Neural cell (in vitro differentiated cells): Measurements from ENCODE around the gene SH3RF3. TPM values are rescaled to one million over a fixed set of nuclear protein-coding genes. Genes with fewer than 3 reads are reported as not detected.
A peak's percentile ranks its signal among the peaks of the same experiment; 100 is the strongest.

Source experiments
- H2AFZ ChIP-seq: fragments of 200-600, 300-800 bp; sonication (generic), shearing (Covaris generic); 2 replicates; pipeline ENCODE4 v1.6.0; 2014; ENCODE audit warnings: low read depth, mild to moderate bottlenecking, antibody characterized with exemption, low read length, moderate library complexity
- H3F3A ChIP-seq: fragments of 200-600 bp; shearing (Covaris generic); 2 replicates; pipeline ENCODE4 v1.6.1; 2016; ENCODE audit warnings: mild to moderate bottlenecking, moderate library complexity, mixed read lengths, antibody characterized with exemption, low read length; ENCODE audit not compliant: insufficient read depth, poor library complexity, severe bottlenecking
- H3K27ac ChIP-seq: fragments of 200-600, 300-800 bp; sonication (generic), shearing (Covaris generic); 2 replicates; pipeline ENCODE4 v1.5.1; 2014; ENCODE audit warnings: mild to moderate bottlenecking, low read length, moderate library complexity
- H3K27me3 ChIP-seq: fragments of 300-800, 200-600 bp; sonication (generic), shearing (Covaris generic); 2 replicates; pipeline ENCODE4 v1.6.0; 2014; ENCODE audit warnings: mild to moderate bottlenecking, low read depth, low read length, moderate library complexity; ENCODE audit not compliant: insufficient read depth
- H3K36me3 ChIP-seq: fragments of 300-800, 200-600 bp; sonication (generic), shearing (Covaris generic); 2 replicates; pipeline ENCODE4 v1.5.1; 2014; ENCODE audit warnings: mild to moderate bottlenecking, antibody characterized with exemption, low read length, moderate library complexity; ENCODE audit not compliant: insufficient read depth
- H3K4me2 ChIP-seq: fragments of 300-800, 200-600 bp; sonication (generic), shearing (Covaris generic); 2 replicates; pipeline ENCODE4 v1.6.0; 2014; ENCODE audit warnings: mild to moderate bottlenecking, low read length
- H3K4me3 ChIP-seq: fragments of 300-800, 200-600 bp; sonication (generic), shearing (Covaris generic); 2 replicates; pipeline ENCODE4 v1.5.1; 2014; ENCODE audit warnings: mild to moderate bottlenecking, low read length, moderate library complexity
- H3K79me2 ChIP-seq: fragments of 200-600 bp; shearing (Covaris generic); replicated peaks from 2 replicates; pipeline ENCODE4 v1.6.0; 2014; ENCODE audit warnings: mild to moderate bottlenecking, low read length, moderate library complexity; ENCODE audit not compliant: insufficient read depth
- H3K9ac ChIP-seq: fragments of 300-800, 200-600 bp; sonication (generic), shearing (Covaris generic); 2 replicates; pipeline ENCODE4 v1.6.1; 2016; ENCODE audit warnings: mild to moderate bottlenecking, low read length, mixed read lengths
- H3K9me2 ChIP-seq: fragments of 200-600 bp; shearing (Covaris generic); 2 replicates; pipeline ENCODE4 v1.6.1; 2016; ENCODE audit warnings: mild to moderate bottlenecking, low read length, mixed read lengths; ENCODE audit not compliant: insufficient read depth
- H3K9me3 ChIP-seq: fragments of 200-600, 300-800 bp; sonication (generic), shearing (Covaris generic); 2 replicates; pipeline ENCODE4 v1.6.1; 2016; ENCODE audit warnings: mild to moderate bottlenecking, mixed run types, low read length, moderate library complexity, mixed read lengths
- H4K20me1 ChIP-seq: fragments of 200-600 bp; shearing (Covaris generic); 2 replicates; pipeline ENCODE4 v1.6.1; 2016; ENCODE audit warnings: mild to moderate bottlenecking, mixed run types; ENCODE audit not compliant: insufficient read depth
- EP300 ChIP-seq: fragments of 450-650 bp; conservative IDR thresholded peaks from 2 replicates; pipeline ENCODE4 v1.6.1; 2014; ENCODE audit warnings: antibody characterized with exemption, mild to moderate bottlenecking, moderate library complexity; ENCODE audit not compliant: poor library complexity, severe bottlenecking
- EZH2 ChIP-seq: fragments of 200-600, 300-800 bp; shearing (Covaris generic), sonication (generic); IDR thresholded peaks from 2 replicates; pipeline ENCODE4 v1.6.1; 2014; ENCODE audit warnings: antibody characterized with exemption, low read length, borderline replicate concordance, mild to moderate bottlenecking; ENCODE audit not compliant: insufficient read depth, poor library complexity, severe bottlenecking
- MXI1 ChIP-seq: fragments of 450-650 bp; conservative IDR thresholded peaks from 2 replicates; pipeline ENCODE4 v1.6.1; 2014; ENCODE audit warnings: antibody characterized with exemption, mild to moderate bottlenecking; ENCODE audit not compliant: poor library complexity, severe bottlenecking
- POLR2AphosphoS5 ChIP-seq: IDR thresholded peaks from 2 replicates; pipeline ENCODE4 v1.6.1; 2012
- RAD21 ChIP-seq: fragments of 450-650 bp; conservative IDR thresholded peaks from 2 replicates; pipeline ENCODE4 v1.6.1; 2014; ENCODE audit warnings: antibody characterized with exemption, mild to moderate bottlenecking, moderate library complexity
- SMC3 ChIP-seq: fragments of 450-650 bp; conservative IDR thresholded peaks from 2 replicates; pipeline ENCODE4 v1.6.1; 2014; ENCODE audit warnings: antibody characterized with exemption, mild to moderate bottlenecking, moderate library complexity; ENCODE audit not compliant: poor library complexity
- TAF1 ChIP-seq: IDR thresholded peaks from 2 replicates; pipeline ENCODE4 v1.6.1; 2012; ENCODE audit warnings: low read depth
- polyA plus RNA-seq: library from polyadenylated mRNA; depleted of rRNA; stranded (reverse); fragments of >200 nt; gene quantifications from 2 replicates; pipeline ENCODE4 v1.2.3, GENCODE V29; 2014
- TF ChIP-seq, protein P1 (sequence below): fragments of 450-650 bp; IDR thresholded peaks from 2 replicates; pipeline ENCODE4 v1.5.1; 2014; ENCODE audit warnings: antibody characterized with exemption, mild to moderate bottlenecking, moderate library complexity; ENCODE audit not compliant: poor library complexity, severe bottlenecking
- TF ChIP-seq, protein P2 (sequence below): IDR thresholded peaks from 2 replicates; pipeline ENCODE4 v1.6.1; 2012; ENCODE audit warnings: borderline replicate concordance

SH3RF3 gene
- polyA plus RNA-seq, 1 donor from 2014 or later, result 0.53 TPM

DNA sequence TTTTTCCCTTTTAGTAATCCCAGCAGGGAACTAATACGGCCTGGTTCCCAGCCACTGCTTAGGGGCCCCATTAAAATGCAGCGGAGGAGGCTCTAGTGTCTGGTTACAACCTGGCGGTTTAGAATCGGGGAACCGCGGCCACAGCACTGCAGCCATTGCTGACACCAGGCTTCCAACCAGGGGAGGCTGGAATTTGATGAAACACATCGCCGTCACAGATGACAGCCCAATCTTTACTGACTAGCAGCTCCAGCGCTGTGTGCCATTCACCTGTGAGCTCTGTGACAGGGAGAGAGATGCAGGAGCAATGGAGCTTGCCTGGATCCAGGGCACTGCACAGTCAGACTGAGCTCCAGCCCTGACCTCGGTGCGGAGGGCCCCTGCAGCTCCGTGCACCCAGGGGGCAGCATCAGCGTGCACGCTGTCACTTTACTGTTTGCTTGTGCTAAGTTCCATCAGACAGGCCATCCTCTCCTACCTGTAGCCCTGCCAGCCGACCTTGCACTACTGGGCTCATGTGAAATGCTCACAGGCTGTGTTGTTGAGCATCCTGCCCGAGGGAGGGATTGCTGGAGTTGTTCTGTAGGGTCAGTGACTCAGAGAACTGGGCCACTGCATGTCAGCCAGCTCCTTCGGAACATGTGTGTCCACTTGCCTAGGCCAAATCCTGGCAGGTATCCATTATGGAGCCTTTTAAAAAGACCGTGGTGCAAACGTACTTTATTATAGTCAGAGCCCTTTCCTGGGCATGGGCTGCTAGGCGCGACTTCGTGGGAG is 281.2 kb downstream of the SH3RF3 start:
- Histone ChIP-seq H3K9me2 (no peaks in the 10 kb centered on the region), H3K9me3 (no peaks in the 10 kb centered on the region), H3K27me3 (no peaks in the 10 kb centered on the region), H3K27ac (peak overlapping the region; percentile 43), H3K4me2 (no peak overlapping the region), H3K9ac (peak overlapping the region; percentile 36), H4K20me1 (no peaks in the 10 kb centered on the region), H3K36me3 (no peaks in the 10 kb centered on the region), H3K79me2 (no peaks in the 10 kb centered on the region), H3K4me3 (peak overlapping the region; percentile 36), H3F3A (no peaks in the 10 kb centered on the region), H2AFZ (no peak overlapping the region)
- peak; percentile 73 for TF ChIP-seq EP300
- TF ChIP-seq RAD21, result peak; percentile 24
- TF ChIP-seq EZH2, result no peak
- TF ChIP-seq, protein P1, sequence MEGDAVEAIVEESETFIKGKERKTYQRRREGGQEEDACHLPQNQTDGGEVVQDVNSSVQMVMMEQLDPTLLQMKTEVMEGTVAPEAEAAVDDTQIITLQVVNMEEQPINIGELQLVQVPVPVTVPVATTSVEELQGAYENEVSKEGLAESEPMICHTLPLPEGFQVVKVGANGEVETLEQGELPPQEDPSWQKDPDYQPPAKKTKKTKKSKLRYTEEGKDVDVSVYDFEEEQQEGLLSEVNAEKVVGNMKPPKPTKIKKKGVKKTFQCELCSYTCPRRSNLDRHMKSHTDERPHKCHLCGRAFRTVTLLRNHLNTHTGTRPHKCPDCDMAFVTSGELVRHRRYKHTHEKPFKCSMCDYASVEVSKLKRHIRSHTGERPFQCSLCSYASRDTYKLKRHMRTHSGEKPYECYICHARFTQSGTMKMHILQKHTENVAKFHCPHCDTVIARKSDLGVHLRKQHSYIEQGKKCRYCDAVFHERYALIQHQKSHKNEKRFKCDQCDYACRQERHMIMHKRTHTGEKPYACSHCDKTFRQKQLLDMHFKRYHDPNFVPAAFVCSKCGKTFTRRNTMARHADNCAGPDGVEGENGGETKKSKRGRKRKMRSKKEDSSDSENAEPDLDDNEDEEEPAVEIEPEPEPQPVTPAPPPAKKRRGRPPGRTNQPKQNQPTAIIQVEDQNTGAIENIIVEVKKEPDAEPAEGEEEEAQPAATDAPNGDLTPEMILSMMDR, result no peak
- TF ChIP-seq MXI1, result no peak
- peak; percentile 18 for TF ChIP-seq SMC3
- TF ChIP-seq TAF1, result no peak
- TF ChIP-seq, protein P2, sequence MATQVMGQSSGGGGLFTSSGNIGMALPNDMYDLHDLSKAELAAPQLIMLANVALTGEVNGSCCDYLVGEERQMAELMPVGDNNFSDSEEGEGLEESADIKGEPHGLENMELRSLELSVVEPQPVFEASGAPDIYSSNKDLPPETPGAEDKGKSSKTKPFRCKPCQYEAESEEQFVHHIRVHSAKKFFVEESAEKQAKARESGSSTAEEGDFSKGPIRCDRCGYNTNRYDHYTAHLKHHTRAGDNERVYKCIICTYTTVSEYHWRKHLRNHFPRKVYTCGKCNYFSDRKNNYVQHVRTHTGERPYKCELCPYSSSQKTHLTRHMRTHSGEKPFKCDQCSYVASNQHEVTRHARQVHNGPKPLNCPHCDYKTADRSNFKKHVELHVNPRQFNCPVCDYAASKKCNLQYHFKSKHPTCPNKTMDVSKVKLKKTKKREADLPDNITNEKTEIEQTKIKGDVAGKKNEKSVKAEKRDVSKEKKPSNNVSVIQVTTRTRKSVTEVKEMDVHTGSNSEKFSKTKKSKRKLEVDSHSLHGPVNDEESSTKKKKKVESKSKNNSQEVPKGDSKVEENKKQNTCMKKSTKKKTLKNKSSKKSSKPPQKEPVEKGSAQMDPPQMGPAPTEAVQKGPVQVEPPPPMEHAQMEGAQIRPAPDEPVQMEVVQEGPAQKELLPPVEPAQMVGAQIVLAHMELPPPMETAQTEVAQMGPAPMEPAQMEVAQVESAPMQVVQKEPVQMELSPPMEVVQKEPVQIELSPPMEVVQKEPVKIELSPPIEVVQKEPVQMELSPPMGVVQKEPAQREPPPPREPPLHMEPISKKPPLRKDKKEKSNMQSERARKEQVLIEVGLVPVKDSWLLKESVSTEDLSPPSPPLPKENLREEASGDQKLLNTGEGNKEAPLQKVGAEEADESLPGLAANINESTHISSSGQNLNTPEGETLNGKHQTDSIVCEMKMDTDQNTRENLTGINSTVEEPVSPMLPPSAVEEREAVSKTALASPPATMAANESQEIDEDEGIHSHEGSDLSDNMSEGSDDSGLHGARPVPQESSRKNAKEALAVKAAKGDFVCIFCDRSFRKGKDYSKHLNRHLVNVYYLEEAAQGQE, result no peak
- no peak for TF ChIP-seq POLR2AphosphoS5

DNA sequence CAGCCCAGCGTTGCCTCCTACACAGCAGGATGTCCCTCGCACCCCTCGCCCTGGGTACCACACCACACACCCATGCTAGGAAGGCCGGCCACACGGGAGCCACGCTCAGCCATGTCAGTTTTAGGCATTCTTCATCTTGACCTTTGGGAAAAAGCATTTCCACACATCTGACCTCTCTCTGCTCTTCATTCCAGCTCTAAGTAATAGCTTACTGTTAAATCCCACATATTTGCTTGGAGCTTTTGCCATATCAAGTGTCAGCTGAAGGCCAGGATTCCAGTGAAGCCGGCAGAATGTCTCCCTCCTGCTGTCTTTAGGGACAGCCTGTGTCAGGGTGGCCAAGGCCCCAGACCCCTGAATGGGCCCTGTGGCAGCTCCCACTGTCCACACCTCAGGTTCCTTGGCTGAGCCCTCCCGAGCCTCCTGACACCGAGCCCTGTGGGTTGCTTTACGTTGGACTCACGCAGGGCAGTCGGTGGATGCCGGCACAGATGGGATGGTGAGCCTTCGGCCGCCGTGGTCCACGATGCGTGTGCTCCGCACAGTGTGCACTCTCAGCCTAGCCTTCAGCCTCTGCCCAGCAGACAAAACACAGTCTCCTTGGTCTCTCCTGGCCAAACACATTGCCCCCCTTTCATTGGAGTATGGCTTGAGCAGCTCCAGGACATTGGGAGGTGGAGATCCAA is 282.8 kb downstream of the SH3RF3 start:
- H3F3A ChIP-seq, result no peaks in the 10 kb centered on the region
- no peaks in the 10 kb centered on the region for H4K20me1 ChIP-seq
- H3K4me3 ChIP-seq, result no peak overlapping the region
- H3K27ac ChIP-seq, result no peak overlapping the region
- H3K9me3 ChIP-seq, result no peaks in the 10 kb centered on the region
- no peak overlapping the region for H3K4me2 ChIP-seq
- H3K9me2 ChIP-seq, result no peaks in the 10 kb centered on the region
- no peaks in the 10 kb centered on the region for H3K79me2 ChIP-seq
- no peak for TF ChIP-seq POLR2AphosphoS5
- no peak for TF ChIP-seq TAF1
- TF ChIP-seq, protein P1, result no peak
- no peak overlapping the region for H3K9ac ChIP-seq
- no peaks in the 10 kb centered on the region for H3K36me3 ChIP-seq
- H2AFZ ChIP-seq, result no peak overlapping the region
- no peaks in the 10 kb centered on the region for H3K27me3 ChIP-seq
